Activated T-cell treated with anti-CD3 and anti-CD28 coated beads, Interleukin-2, amount 50 U/mL, for 1 hour (primary cell): ENCODE results near the gene SLC35F5.
"Not testable (repeated sequence)": the region's sequence is repeated elsewhere in the genome, so short reads cannot be mapped to it uniquely, and the experiment has no call there.

Experiments used
- DNase-seq: peaks from one replicate; pipeline ENCODE4 v3.0.0-alpha.2; 2020

The SLC35F5 gene

GRCh38 chr2:113755835-113756354, 547 bp downstream of the SLC35F5 start:
- no peak for DNase-seq

GRCh38 chr2:113755035-113755834, 1.2 kb downstream of the SLC35F5 start:
- DNase-seq, result no peak

- DNase-seq, result no peak
Measured at GRCh38 chr2:113754160-113754559, 2.3 kb downstream of the SLC35F5 start.

- no peak for DNase-seq
Measured at GRCh38 chr2:113750385-113750784, 6.1 kb downstream of the SLC35F5 start.

- DNase-seq, result no peak
Measured at GRCh38 chr2:113741091-113741490, 15.4 kb downstream of the SLC35F5 start.

- no peak for DNase-seq
Measured at GRCh38 chr2:113739849-113740248, 16.6 kb downstream of the SLC35F5 start.

GRCh38 chr2:113734185-113734584, 22.3 kb downstream of the SLC35F5 start:
- DNase-seq, result no peak

GRCh38 chr2:113724010-113724409, 32.4 kb downstream of the SLC35F5 start:
- no peak for DNase-seq

GRCh38 chr2:113723411-113723810, 33.0 kb downstream of the SLC35F5 start:
- DNase-seq, result no peak

GRCh38 chr2:113720167-113720566, 36.3 kb downstream of the SLC35F5 start:
- DNase-seq, result no peak

- DNase-seq, result no peak
Measured at GRCh38 chr2:113716291-113716690, 40.2 kb downstream of the SLC35F5 start.

- no peak for DNase-seq
Measured at GRCh38 chr2:113712941-113713340, 43.5 kb downstream of the SLC35F5 start.

GRCh38 chr2:113711851-113712250, 44.6 kb downstream of the SLC35F5 start:
- no peak for DNase-seq

GRCh38 chr2:113709022-113709421, 47.4 kb downstream of the SLC35F5 start:
- DNase-seq, result no peak

GRCh38 chr2:113707106-113707505, 49.3 kb downstream of the SLC35F5 start:
- no peak for DNase-seq

GRCh38 chr2:113705982-113706523, 50.4 kb downstream of the SLC35F5 start:
- no peak for DNase-seq

- DNase-seq, result not testable (repeated sequence)
Measured at GRCh38 chr2:113704300-113704993, 52.0 kb downstream of the SLC35F5 start.

- no peak for DNase-seq
Measured at GRCh38 chr2:113703386-113704299, 52.8 kb downstream of the SLC35F5 start.

- peak; percentile 29 for DNase-seq
Measured at GRCh38 chr2:113700186-113700841, 56.1 kb downstream of the SLC35F5 start.

- DNase-seq, result no peak
Measured at GRCh38 chr2:113698892-113699447, 57.5 kb downstream of the SLC35F5 start.

GRCh38 chr2:113698251-113698650, 58.2 kb downstream of the SLC35F5 start:
- not testable (repeated sequence) for DNase-seq

GRCh38 chr2:113697516-113697915, 58.9 kb downstream of the SLC35F5 start:
- DNase-seq, result no peak
